Left lobe of liver (tissue), 2 donors: ENCODE data around the gene TAS2R13. TPM values are rescaled to one million over a fixed set of nuclear protein-coding genes. Genes with fewer than 3 reads are reported as not detected.

ENCODE experiments used
- ATAC-seq: fragments of 200-7000 bp; cut with Tn5 transposase; one replicate; pipeline ENCODE4 v1.9.1; 2020; ENCODE audit warnings: mild to moderate bottlenecking, moderate library complexity
- DNase-seq: peaks from one replicate; pipeline ENCODE4 v3.0.0-alpha.2; 2020; ENCODE audit warnings: low spot score
- total RNA-seq: library from RNA; stranded (reverse); gene quantifications from one replicate; pipeline ENCODE4 v1.2.1, GENCODE V29; 2021
- donor health status: DM: no; HTN: no; CAD: no; lungs with moderate emphysema.
- donor health status: DM: no; HTN: yes; CAD: no.

The TAS2R13 gene
- total RNA-seq, 1 donor from 2014 or later, result 0.35 TPM

DNA sequence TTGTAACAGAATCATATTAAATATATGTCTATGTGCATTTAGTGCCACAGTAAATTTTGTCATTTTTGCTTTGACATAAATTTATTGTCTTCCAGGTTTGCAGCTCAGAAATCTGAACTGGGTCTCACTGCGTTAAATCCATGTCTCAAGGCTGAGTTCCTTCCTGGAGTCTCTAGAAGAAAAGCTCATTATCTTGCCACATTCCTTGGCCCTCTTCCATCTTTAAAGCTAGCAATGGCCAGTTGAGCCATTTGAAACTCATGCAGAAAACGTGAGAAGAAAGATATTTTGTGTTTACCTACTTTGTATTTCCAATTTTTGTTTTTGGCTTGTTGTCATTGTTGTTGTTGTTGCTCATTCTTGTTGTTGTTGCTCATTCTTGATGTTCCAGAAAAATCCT is 36.0 kb downstream of the TAS2R13 start:
- DNase-seq, result no peak
- no peak for ATAC-seq

GRCh38 chr12:10867381-10867780 is 42.0 kb downstream of the TAS2R13 start:
- ATAC-seq (peak; percentile 96), DNase-seq (no peak)

- DNase-seq, result no peak
These were observed 45.7 kb downstream of the TAS2R13 start for GRCh38 chr12:10863512-10864218.

GRCh38 chr12:10861366-10861765 is 48.0 kb downstream of the TAS2R13 start:
- ATAC-seq (no peak), DNase-seq (no peak)

More at GRCh38 chr12:10863512-10864218, 45.7 kb downstream of the TAS2R13 start:
- ATAC-seq, result no peak

Other genes starting within 250 kb of the TAS2R13 start
- not detected for gene STYK1, start 235.5 kb downstream of the TAS2R13 start, total RNA-seq
- 16.7 TPM for gene YBX3, start 186.2 kb downstream of the TAS2R13 start, total RNA-seq
- gene TAS2R7, start 106.9 kb downstream of the TAS2R13 start, total RNA-seq, result not detected
- gene TAS2R8, start 102.3 kb downstream of the TAS2R13 start, total RNA-seq, result not detected
- gene TAS2R9, start 99.4 kb downstream of the TAS2R13 start, total RNA-seq, result not detected
- not detected for gene TAS2R10, start 83.2 kb downstream of the TAS2R13 start, total RNA-seq
- 0.48 TPM for gene PRR4, start 60.1 kb downstream of the TAS2R13 start, total RNA-seq
- 3.9 TPM for gene PRH1, start 25.3 kb downstream of the TAS2R13 start, total RNA-seq
- gene PRH2, start 19.7 kb upstream of the TAS2R13 start, total RNA-seq, result not detected
- 0.73 TPM for gene TAS2R14, start 29.7 kb upstream of the TAS2R13 start, total RNA-seq
- gene TAS2R50, start 77.3 kb upstream of the TAS2R13 start, total RNA-seq, result 0.60 TPM
- 0.45 TPM for gene TAS2R20, start 88.7 kb upstream of the TAS2R13 start, total RNA-seq
- 0.78 TPM for gene TAS2R19, start 113.1 kb upstream of the TAS2R13 start, total RNA-seq
- 1.0 TPM for gene TAS2R31, start 121.8 kb upstream of the TAS2R13 start, total RNA-seq
- gene TAS2R46, start 152.7 kb upstream of the TAS2R13 start, total RNA-seq, result 0.38 TPM
- not detected for gene TAS2R43, start 182.8 kb upstream of the TAS2R13 start, total RNA-seq
- 1.4 TPM for gene TAS2R30, start 225.1 kb upstream of the TAS2R13 start, total RNA-seq